Dedifferentiated amniotic fluid mesenchymal stem cell (primary cell): ENCODE results near the gene TAB2.
"Not testable (repeated sequence)": the region's sequence is repeated elsewhere in the genome, so short reads cannot be mapped to it uniquely, and the experiment has no call there.

Experiments used
- DNase-seq: peaks from one replicate; pipeline ENCODE4 v3.0.0-alpha.2; 2016; ENCODE audit errors: extremely low spot score

TAB2 gene

DNA sequence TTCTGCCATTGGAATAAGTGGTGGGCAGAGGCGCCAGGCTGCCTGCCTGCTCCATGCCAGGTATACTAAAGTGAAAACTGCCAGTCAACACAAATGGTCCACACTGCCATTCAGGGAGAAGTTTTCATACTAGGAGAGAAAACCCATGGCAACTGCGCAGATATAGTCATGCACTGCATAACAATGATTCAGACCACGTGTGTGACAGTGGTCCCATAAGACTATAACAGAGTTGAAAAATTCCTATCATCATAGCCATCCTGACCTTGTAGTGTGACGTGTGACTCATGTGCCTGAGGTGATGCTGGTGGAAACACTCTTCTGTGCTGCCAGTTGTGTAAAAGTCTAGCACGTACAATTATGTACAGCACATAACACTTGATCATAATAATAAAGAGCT is 142.2 kb downstream of the TAB2 start:
- no peak for DNase-seq

- not testable (repeated sequence) for DNase-seq
Observed at GRCh38 chr6:149460249-149460648, 142.7 kb downstream of the TAB2 start.
